22Rv1 (cell line): Measurements from ENCODE around the gene CD93.

Experiments used
- H3K27ac ChIP-seq: fragments of 450-650 bp; 2 replicates; pipeline ENCODE4 v1.5.1; 2017
- CTCF ChIP-seq: fragments of 450-650 bp; IDR thresholded peaks from 2 replicates; pipeline ENCODE4 v1.5.1; 2017; ENCODE audit warnings: mild to moderate bottlenecking
- ZFX ChIP-seq: fragments of 450-650 bp; IDR thresholded peaks from 2 replicates; pipeline ENCODE4 v1.6.1; 2017; ENCODE audit warnings: antibody characterized with exemption, borderline replicate concordance

Gene CD93

GRCh38 chr20:23087587-23088251 is 1.6 kb upstream of the CD93 start:
- H3K27ac ChIP-seq, result no peak overlapping the region
- TF ChIP-seq CTCF, result no peak
- TF ChIP-seq ZFX, result no peak

- TF ChIP-seq CTCF (no peak), ZFX (no peak)
- H3K27ac ChIP-seq, result no peak overlapping the region
Observed at GRCh38 chr20:23086931-23087411, 847 bp upstream of the CD93 start.

- no peak overlapping the region for H3K27ac ChIP-seq
- no peak for TF ChIP-seq CTCF
Observed at GRCh38 chr20:23085436-23086055, 578 bp downstream of the CD93 start.

GRCh38 chr20:23084845-23085365 is 1.2 kb downstream of the CD93 start:
- H3K27ac ChIP-seq, result no peak overlapping the region
- no peak for TF ChIP-seq CTCF
- no peak for TF ChIP-seq ZFX

- TF ChIP-seq ZFX (no peak), CTCF (no peak)
Observed at GRCh38 chr20:23084282-23084844, 1.8 kb downstream of the CD93 start.

GRCh38 chr20:23083553-23084220 is 2.4 kb downstream of the CD93 start:
- TF ChIP-seq CTCF (no peak), ZFX (no peak)
- no peak overlapping the region for H3K27ac ChIP-seq

More at GRCh38 chr20:23084282-23084844, 1.8 kb downstream of the CD93 start:
- no peak overlapping the region for H3K27ac ChIP-seq
